Vagina (tissue), 2 donors: Measurements from ENCODE around the gene ALK. TPM values are rescaled to one million over a fixed set of nuclear protein-coding genes. Genes with fewer than 3 reads are reported as not detected.
"Not testable (repeated sequence)": the region's sequence is repeated elsewhere in the genome, so short reads cannot be mapped to it uniquely, and the experiment has no call there.

Experiments used
- DNase-seq, 2 donors: peaks; one replicate each; pipeline ENCODE4 v3.0.0-alpha.2; 2017; ENCODE audit errors: extremely low spot score in 2 of 2
- H3K27ac ChIP-seq: fragments of 200-600 bp; sonication (generic); one replicate; pipeline ENCODE4 v1.5.1; 2019
- H3K27me3 ChIP-seq: fragments of 200-600 bp; sonication (generic); one replicate; pipeline ENCODE4 v1.5.1; 2019
- H3K36me3 ChIP-seq, 2 donors: fragments of 200-600 bp; sonication (generic); one replicate each; pipeline ENCODE4 v1.5.1; 2017 to 2019
- H3K4me1 ChIP-seq: fragments of 200-600 bp; sonication (generic); one replicate; pipeline ENCODE4 v1.5.1; 2019
- H3K4me3 ChIP-seq, 2 donors: fragments of 200-600 bp; sonication (generic); 1 replicate in 1 of 2; 2 replicates in 1 of 2; pipeline ENCODE4 v1.5.1; 2016 to 2019
- H3K9me3 ChIP-seq: fragments of 200-600 bp; sonication (generic); one replicate; pipeline ENCODE4 v1.5.1; 2019
- CTCF ChIP-seq, 3 experiments: fragments of 450-650 bp in 2 of 3; fragments of 200-600 bp in 1 of 3; sonication (generic) in 1 of 3; IDR thresholded peaks; one replicate each; pipeline ENCODE4 v1.5.1; 2017 to 2019; ENCODE audit warnings: antibody characterized with exemption in 3 of 3, mild to moderate bottlenecking in 2 of 3, moderate library complexity in 2 of 3
- POLR2A ChIP-seq, 2 donors: fragments of 450-650 bp; IDR thresholded peaks; one replicate each; pipeline ENCODE4 v1.6.1; 2017; ENCODE audit warnings: antibody characterized with exemption in 2 of 2, mild to moderate bottlenecking in 2 of 2, moderate library complexity in 2 of 2
- POLR2AphosphoS5 ChIP-seq, 2 donors: sonication (generic); formaldehyde crosslinking; IDR thresholded peaks; one replicate each; pipeline ENCODE4 v1.9.0; 2017; ENCODE audit warnings: antibody characterized with exemption in 2 of 2, mild to moderate bottlenecking in 2 of 2, low read depth in 1 of 2; ENCODE audit not compliant: insufficient read depth in 1 of 2
- intact Hi-C: fragments of 100-400 bp; cut with DNase I; formaldehyde crosslinking; loops from one replicate; pipeline ENCODE4 v1.15.1; 2023
- total RNA-seq: library from RNA; depleted of rRNA; stranded (reverse); fragments of >200 nt; gene quantifications from one replicate; pipeline ENCODE4 v1.2.3, GENCODE V29; 2016

The ALK gene
- total RNA-seq, 1 donor from 2014 or later = 0.74 TPM

DNA sequence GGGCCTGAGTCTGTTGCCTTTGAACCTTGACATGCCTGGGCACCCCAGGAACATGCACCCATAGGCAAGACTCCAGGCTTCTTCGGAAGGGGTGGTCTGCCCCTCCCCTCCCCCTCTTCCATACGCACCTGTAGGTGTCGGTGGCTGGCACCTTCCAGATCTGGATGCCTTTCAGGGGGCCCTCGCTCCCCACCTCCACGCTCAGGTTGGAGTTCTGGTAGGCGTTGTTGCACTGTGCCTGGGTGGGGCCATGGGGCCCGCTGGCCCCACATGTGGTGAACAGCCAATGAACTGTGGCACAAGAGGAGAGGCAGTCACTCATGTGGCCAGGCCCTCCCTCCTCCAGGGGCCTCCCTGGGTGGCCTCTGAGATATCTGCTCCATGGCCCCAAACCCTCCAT lies 670.4 kb downstream of the ALK start:
- no peak for DNase-seq
- no peak overlapping the region for H3K4me3 ChIP-seq
- no peaks in the 10 kb centered on the region for H3K9me3 ChIP-seq
- H3K36me3 ChIP-seq = no peaks in the 10 kb centered on the region
- intact Hi-C loops = no loop called here
- TF ChIP-seq POLR2AphosphoS5 (IDR thresholded peaks at IDR 0.05; ENCODE audit: insufficient read depth in 1 of 2, low read depth in 1 of 2) = no peak
- H3K27me3 ChIP-seq = no peaks in the 10 kb centered on the region
- no peak overlapping the region for H3K27ac ChIP-seq
- peaks cover 4% of the 10 kb centered on the region for H3K4me1 ChIP-seq

DNA sequence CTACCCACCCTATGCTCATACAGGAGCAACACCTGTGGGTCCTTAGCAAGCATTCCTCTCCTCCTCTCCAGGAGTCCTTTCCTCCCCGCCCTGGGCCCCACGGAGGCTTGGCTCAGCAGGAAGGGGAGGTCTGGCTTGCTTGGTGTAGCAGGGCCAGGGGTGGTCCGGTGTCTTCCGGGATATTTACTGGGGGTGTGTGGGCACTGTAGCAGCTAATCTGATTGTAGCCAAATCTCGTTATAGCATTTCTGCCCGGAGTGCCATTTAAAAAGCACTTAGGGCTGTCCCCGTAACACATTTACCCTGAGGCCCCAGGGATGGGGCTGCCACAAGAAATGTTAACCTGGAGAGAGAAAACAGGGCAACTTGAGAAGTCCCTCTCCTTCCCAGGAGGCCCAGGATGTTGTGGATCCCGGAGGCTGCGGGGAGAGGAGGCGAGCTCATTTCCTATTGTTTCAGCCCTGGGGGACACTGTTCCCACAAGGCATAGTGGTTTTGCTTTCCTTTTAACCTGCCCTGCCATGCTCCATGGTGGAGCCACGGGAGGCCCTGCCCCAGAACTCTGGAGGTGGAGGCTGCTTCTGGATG lies 671.6 kb downstream of the ALK start:
- H3K4me3 ChIP-seq = no peak overlapping the region
- intact Hi-C loops = no loop called here

DNA sequence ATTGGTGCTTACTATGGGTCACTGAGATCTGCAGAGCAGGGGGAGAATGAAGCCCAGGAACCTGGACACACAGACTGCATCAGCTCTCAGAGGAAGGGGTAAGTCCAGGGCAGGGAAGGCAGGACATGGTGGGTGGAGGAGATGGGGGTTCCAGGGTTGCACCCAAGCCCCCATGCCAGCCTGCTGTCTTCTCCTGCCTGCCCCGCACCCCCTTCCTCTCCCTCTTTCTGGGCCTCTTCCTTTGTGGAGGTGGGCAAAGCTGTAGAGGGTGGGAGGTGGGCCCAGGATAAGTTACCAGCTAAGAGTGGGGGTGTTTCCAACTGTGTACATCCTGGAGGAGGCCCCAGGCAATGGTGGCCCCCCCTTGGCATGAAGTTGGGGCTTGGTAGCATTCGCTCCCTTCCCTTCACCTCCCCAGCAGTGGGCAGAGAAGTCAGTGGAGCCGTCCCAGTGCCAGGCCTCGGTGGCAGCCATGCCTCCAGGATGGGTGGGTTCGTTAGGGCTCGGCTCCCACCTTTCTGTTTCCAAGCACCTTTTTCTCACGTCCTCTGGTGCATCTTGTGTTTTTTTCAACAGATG lies 674.0 kb downstream of the ALK start:
- Histone ChIP-seq H3K27ac (no peak overlapping the region), H3K4me3 (no peak overlapping the region), H3K9me3 (no peaks in the 10 kb centered on the region), H3K27me3 (no peaks in the 10 kb centered on the region), H3K4me1 (peaks cover 4% of the 10 kb centered on the region), H3K36me3 (no peaks in the 10 kb centered on the region)
- no peak for TF ChIP-seq POLR2AphosphoS5 (IDR thresholded peaks at IDR 0.05; ENCODE audit: insufficient read depth in 1 of 2, low read depth in 1 of 2)
- TF ChIP-seq POLR2A (IDR thresholded peaks at IDR 0.05) = no peak
- DNase-seq = no peak
- intact Hi-C loops = no loop called here

More for the DNA sequence above, 671.6 kb downstream of the ALK start:
- TF ChIP-seq POLR2A (IDR thresholded peaks at IDR 0.05) (no peak), CTCF (IDR thresholded peaks at IDR 0.05) (no peak), POLR2AphosphoS5 (IDR thresholded peaks at IDR 0.05; ENCODE audit: insufficient read depth in 1 of 2, low read depth in 1 of 2) (no peak)
- no peaks in the 10 kb centered on the region for H3K9me3 ChIP-seq
- no peaks in the 10 kb centered on the region for H3K36me3 ChIP-seq
- H3K27me3 ChIP-seq = no peaks in the 10 kb centered on the region
- H3K4me1 ChIP-seq = peaks cover 4% of the 10 kb centered on the region
- no peak overlapping the region for H3K27ac ChIP-seq
- DNase-seq = no peak

GRCh38 chr2:29246383-29247300 lies 674.7 kb downstream of the ALK start:
- Histone ChIP-seq H3K27me3 (no peaks in the 10 kb centered on the region), H3K27ac (no peak overlapping the region), H3K4me1 (peaks cover under 1% of the 10 kb centered on the region), H3K9me3 (no peaks in the 10 kb centered on the region), H3K4me3 (no peak overlapping the region), H3K36me3 (no peaks in the 10 kb centered on the region)
- TF ChIP-seq POLR2AphosphoS5 (IDR thresholded peaks at IDR 0.05; ENCODE audit: insufficient read depth in 1 of 2, low read depth in 1 of 2) = no peak
- no peak for TF ChIP-seq CTCF (IDR thresholded peaks at IDR 0.05)
- TF ChIP-seq POLR2A (IDR thresholded peaks at IDR 0.05) = no peak
- intact Hi-C loops = no loop called here
- DNase-seq = no peak

GRCh38 chr2:29245742-29246382 lies 675.5 kb downstream of the ALK start:
- H3K27me3 ChIP-seq = no peaks in the 10 kb centered on the region
- no peak overlapping the region for H3K27ac ChIP-seq
- intact Hi-C loops = no loop called here
- no peaks in the 10 kb centered on the region for H3K4me1 ChIP-seq
- no peaks in the 10 kb centered on the region for H3K9me3 ChIP-seq
- no peak for TF ChIP-seq POLR2AphosphoS5 (IDR thresholded peaks at IDR 0.05; ENCODE audit: insufficient read depth in 1 of 2, low read depth in 1 of 2)
- TF ChIP-seq POLR2A (IDR thresholded peaks at IDR 0.05) = no peak
- no peak for TF ChIP-seq CTCF (IDR thresholded peaks at IDR 0.05)
- no peaks in the 10 kb centered on the region for H3K36me3 ChIP-seq
- DNase-seq = no peak
- no peak overlapping the region for H3K4me3 ChIP-seq

GRCh38 chr2:29245035-29245741 lies 676.2 kb downstream of the ALK start:
- H3K27ac ChIP-seq, H3K36me3 ChIP-seq, H3K27me3 ChIP-seq, H3K4me3 ChIP-seq, intact Hi-C loops, H3K9me3 ChIP-seq, DNase-seq, H3K4me1 ChIP-seq: not testable (repeated sequence)
